ENCODE measurements around the gene SLC5A11. TPM values are rescaled to one million over a fixed set of nuclear protein-coding genes. Genes with fewer than 3 reads are reported as not detected.

Gene SLC5A11
- not detected in 2 replicates for total RNA-seq

GRCh38 chr16:24845726-24846547 is at the start of gene SLC5A11:
Gene SLC5A11, plus strand, starts transcription at chr16:24845963. Its CDS starts 12,681 bp downstream, at chr16:24858644.

Other genes starting within 250 kb of the SLC5A11 start
- 21.5 and 30.8 TPM in 2 replicates for gene TNRC6A, start 116.3 kb upstream of the SLC5A11 start, total RNA-seq
- gene ARHGAP17, start 169.4 kb downstream of the SLC5A11 start, total RNA-seq: 4.4 and 26.9 TPM in 2 replicates

Measured in nasal cavity respiratory epithelium epithelial cell of viscerocranial mucosa (primary cell).